ENCODE measurements around the gene ADCY2. TPM values are rescaled to one million over a fixed set of nuclear protein-coding genes. Genes with fewer than 3 reads are reported as not detected.

The ADCY2 gene
- total and polyA plus RNA-seq, 8 donors, result 0.29 to 7.5 (median 1.1) TPM

DNA sequence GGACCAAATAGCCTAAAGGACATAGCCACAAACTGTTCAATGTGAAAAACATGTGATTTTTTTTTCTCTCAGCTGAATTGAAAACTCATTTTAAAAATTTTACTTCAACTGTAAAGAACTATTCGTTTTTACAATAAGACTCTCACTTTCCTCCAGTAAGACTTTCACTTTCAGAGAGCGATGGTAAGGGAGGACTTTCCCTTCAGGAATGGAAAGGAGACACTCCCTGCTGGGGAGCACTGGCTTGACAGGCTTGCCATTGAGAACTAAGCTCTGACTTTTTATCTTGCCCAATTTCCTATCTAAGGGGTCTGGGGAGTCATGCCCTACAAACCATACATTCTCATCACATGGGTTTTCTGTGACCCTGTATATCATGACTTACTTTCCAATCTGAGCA, 268.3 kb downstream of the ADCY2 start:
- Histone ChIP-seq H3K4me3 (no peak overlapping the region), H3K9me3 (no peaks in the 10 kb centered on the region), H3K27me3 (no peaks in the 10 kb centered on the region), H3K4me1 (no peaks in the 10 kb centered on the region), H3K36me3 (no peaks in the 10 kb centered on the region), H3K27ac (no peak overlapping the region)
- TF ChIP-seq POLR2AphosphoS5 (IDR thresholded peaks at IDR 0.05) (no peak), EP300 (IDR thresholded peaks at IDR 0.05) (no peak), POLR2A (IDR thresholded peaks at IDR 0.05) (no peak)
- no peak for DNase-seq
- 71 to 87% (median 85%) methylated on average over 2 of the region's 2 CpGs for WGBS, 5 donors
- intact Hi-C loops (cut with DNase I; ENCODE audit: low total_unique reads), result no loop called here

DNA sequence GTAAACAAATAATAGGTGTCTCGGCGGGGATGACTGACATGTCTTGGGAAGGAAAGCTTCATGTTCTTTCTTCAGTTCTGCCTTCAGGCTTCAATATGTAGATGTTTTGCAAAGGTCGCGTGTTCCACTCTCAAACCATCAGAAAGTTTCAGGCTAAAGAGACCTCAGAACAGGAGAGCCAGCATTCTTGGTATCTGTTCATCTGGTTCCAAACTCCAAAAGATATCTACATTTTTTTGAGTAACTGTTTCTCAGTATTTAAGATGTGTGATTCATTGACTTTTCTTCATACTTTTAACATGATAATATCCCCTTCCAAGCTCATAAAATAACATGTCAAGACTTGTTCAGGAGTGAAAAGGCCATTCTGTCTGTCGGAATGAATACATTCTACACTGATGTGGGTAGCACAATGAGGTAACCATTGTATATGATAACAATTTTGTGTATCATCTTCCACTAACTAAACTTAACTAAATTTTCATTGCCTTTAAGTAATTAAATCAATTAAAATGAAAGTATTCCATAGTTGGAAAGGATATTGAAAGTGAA, 271.4 kb downstream of the ADCY2 start:
- no peak overlapping the region for H3K27ac ChIP-seq
- no peaks in the 10 kb centered on the region for H3K9me3 ChIP-seq
- intact Hi-C loops (cut with DNase I; ENCODE audit: low total_unique reads), result no loop called here
- no peak for DNase-seq
- no peaks in the 10 kb centered on the region for H3K36me3 ChIP-seq
- no peaks in the 10 kb centered on the region for H3K4me1 ChIP-seq
- no peaks in the 10 kb centered on the region for H3K27me3 ChIP-seq
- WGBS, 5 donors, result 80 to 93% (median 84%) methylated on average over 5 of the region's 5 CpGs
- TF ChIP-seq EP300 (IDR thresholded peaks at IDR 0.05) (no peak), POLR2A (IDR thresholded peaks at IDR 0.05) (no peak), POLR2AphosphoS5 (IDR thresholded peaks at IDR 0.05) (no peak)
- TF ChIP-seq, protein P1, sequence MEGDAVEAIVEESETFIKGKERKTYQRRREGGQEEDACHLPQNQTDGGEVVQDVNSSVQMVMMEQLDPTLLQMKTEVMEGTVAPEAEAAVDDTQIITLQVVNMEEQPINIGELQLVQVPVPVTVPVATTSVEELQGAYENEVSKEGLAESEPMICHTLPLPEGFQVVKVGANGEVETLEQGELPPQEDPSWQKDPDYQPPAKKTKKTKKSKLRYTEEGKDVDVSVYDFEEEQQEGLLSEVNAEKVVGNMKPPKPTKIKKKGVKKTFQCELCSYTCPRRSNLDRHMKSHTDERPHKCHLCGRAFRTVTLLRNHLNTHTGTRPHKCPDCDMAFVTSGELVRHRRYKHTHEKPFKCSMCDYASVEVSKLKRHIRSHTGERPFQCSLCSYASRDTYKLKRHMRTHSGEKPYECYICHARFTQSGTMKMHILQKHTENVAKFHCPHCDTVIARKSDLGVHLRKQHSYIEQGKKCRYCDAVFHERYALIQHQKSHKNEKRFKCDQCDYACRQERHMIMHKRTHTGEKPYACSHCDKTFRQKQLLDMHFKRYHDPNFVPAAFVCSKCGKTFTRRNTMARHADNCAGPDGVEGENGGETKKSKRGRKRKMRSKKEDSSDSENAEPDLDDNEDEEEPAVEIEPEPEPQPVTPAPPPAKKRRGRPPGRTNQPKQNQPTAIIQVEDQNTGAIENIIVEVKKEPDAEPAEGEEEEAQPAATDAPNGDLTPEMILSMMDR (IDR thresholded peaks at IDR 0.05), result no peak
- no peak overlapping the region for H3K4me3 ChIP-seq

- TF ChIP-seq EP300 (IDR thresholded peaks at IDR 0.05), result no peak
- TF ChIP-seq, protein P1 (IDR thresholded peaks at IDR 0.05), result no peak
- Histone ChIP-seq H3K36me3 (no peaks in the 10 kb centered on the region), H3K4me3 (no peak overlapping the region), H3K9me3 (no peaks in the 10 kb centered on the region), H3K27me3 (no peaks in the 10 kb centered on the region), H3K27ac (no peak overlapping the region), H3K4me1 (no peaks in the 10 kb centered on the region)
- WGBS, 5 donors, result 89 to 97% (median 96%) methylated on average over 1 of the region's 1 CpG
- intact Hi-C loops (cut with DNase I; ENCODE audit: low total_unique reads), result no loop called here
- no peak for DNase-seq
These were observed 272.2 kb downstream of the ADCY2 start for GRCh38 chr5:7668161-7668560.

- TF ChIP-seq POLR2A (IDR thresholded peaks at IDR 0.05) (no peak), EP300 (IDR thresholded peaks at IDR 0.05) (no peak), POLR2AphosphoS5 (IDR thresholded peaks at IDR 0.05) (no peak)
- TF ChIP-seq, protein P1 (IDR thresholded peaks at IDR 0.05), result no peak
- no peaks in the 10 kb centered on the region for H3K9me3 ChIP-seq
- DNase-seq, result no peak
- no peaks in the 10 kb centered on the region for H3K36me3 ChIP-seq
- no peak overlapping the region for H3K4me3 ChIP-seq
- intact Hi-C loops (cut with DNase I; ENCODE audit: low total_unique reads), result no loop called here
- no peaks in the 10 kb centered on the region for H3K4me1 ChIP-seq
- no peaks in the 10 kb centered on the region for H3K27me3 ChIP-seq
- no peak overlapping the region for H3K27ac ChIP-seq
These were observed 272.7 kb downstream of the ADCY2 start for GRCh38 chr5:7668627-7669026.

DNA sequence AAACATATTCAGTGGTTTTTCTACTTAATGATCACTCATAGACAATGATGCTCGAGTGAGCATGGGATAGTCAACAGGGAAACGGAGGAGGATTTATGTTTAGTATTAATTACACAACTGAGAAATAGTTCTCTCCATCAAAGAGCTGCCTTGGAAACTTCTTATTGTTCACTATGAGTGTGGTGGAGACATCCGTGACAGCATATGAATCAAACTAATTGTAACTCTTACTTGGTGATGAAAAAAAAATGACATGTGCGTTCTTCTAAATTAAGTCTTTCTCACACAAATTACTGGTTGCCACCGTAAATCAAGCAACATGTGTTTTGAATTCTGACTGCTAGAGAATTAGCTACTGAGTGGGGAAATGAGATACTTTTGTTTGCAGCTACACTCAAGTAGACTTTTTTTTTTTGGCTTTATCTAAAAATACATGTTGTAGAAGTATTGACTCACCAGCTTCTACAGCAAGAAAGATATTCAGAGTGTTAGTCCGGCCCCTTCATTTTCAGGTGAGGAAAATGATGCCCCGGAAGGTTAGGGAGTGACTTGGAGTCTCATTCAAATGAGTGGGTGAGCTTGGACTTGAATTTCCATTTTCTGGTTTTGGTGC, 275.5 kb downstream of the ADCY2 start:
- Histone ChIP-seq H3K4me1 (no peaks in the 10 kb centered on the region), H3K27me3 (no peaks in the 10 kb centered on the region), H3K36me3 (no peaks in the 10 kb centered on the region), H3K4me3 (no peak overlapping the region), H3K9me3 (no peaks in the 10 kb centered on the region), H3K27ac (no peak overlapping the region)
- intact Hi-C loops (cut with DNase I; ENCODE audit: low total_unique reads), result no loop called here
- 75 to 88% (median 83%) methylated on average over 7 of the region's 7 CpGs for WGBS, 5 donors
- no peak for DNase-seq
- no peak for TF ChIP-seq POLR2AphosphoS5 (IDR thresholded peaks at IDR 0.05)

Measured in stomach (tissue), 9 donors.